GM19463 (cell line): ENCODE data around the gene RPL13.

ENCODE experiments used
- ATAC-seq: cut with Tn5 transposase; IDR thresholded peaks from one replicate; pipeline ENCODE4 v1.9.1; 2021; ENCODE audit warnings: mild to moderate bottlenecking, moderate library complexity; ENCODE audit not compliant: unreplicated experiment

RPL13 gene

DNA sequence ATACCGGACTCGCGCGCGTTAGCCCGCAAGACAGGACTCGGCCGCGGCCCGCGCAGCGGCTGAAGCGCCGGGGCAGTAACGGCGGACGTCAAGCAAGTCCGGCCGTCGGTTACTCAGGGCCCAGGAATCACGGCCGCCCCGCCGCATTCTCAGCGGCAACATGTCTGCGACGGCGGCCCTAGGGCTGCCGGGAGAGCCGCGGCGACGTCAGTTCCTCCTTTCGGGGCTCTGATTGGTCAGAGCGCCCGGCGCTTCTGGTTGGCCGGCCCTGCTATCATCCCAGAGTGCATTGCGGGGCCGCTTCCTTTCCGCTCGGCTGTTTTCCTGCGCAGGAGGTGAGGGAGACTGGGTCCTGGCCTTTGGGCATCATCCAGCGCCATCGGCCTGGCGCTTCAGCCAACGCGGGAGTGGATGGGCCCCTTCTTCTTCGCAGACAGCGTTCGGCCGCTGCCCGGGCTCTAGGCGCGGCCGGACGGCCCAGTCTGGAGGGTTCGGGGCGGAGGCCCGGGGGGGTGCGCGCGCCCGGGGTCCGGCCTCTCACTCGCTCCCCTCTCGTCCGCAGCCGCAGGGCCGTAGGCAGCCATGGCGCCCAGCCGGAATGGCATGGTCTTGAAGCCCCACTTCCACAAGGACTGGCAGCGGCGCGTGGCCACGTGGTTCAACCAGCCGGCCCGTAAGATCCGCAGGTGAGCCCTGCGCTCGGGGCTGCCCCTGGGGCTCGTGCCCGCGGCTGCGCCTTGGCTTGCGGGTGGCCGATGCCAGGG lies at the start of gene RPL13:
TSS of gene RPL13 (plus strand) at position 305 of the 764 bp plus-strand sequence. CDS start at position 583, 278 bp downstream.
- peak; percentile 88 for ATAC-seq

DNA sequence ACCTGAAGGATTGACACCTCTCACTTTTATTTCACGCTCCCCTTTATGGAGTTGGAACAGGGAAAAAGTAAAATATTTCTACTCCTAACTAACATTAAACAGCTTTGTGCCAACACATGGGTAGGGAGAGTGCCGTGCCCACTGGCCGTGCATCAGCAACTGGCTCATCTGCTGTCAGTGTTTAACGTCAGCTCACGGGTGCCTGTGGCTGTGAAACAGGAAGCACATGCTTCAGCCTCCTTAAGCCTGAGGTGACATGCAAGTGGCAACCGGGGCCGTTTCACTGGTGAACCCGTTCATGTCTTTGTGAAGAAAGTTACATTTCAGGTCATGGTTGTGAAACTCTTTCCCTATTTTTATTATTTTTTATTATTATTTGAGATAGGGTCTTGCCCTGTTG lies 49.1 kb upstream of the RPL13 start:
- no peak for ATAC-seq

DNA sequence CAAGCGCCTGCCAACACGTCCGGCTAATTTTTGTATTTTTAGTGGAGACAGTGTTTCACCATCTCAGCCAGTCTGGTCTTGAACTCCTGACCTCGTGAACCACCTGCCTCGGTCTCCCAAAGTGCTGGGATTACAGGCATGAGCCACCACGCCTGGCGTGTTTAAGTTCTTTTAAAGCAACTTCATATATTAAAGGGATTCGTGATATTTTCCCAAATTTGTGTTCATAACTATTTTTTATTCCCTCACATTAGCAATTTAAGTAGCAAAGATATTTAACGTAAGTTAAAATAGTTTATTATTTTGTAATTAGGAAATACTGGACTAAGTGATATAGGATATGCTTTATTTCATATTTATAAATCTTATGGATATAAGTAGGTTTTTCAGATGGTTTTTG lies 48.0 kb upstream of the RPL13 start:
- ATAC-seq = no peak

DNA sequence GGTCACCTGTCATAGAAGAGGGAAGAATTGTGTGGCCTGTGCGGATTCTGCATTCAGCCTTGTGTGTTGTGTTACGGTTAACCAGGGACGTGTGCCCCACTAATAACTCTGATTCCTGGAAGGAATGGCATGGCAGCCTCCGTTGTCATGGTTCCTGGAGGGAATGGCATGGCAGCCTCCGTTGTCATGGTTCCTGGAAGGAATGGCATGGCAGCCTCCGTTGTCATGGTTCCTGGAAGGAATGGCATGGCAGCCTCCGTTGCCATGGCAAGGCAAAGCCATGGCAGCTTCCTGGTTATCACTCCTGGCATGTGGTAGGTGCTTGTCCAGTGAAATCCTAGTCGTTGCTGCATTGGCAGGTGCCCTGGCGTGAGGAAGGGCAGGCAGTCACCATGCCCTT lies 43.4 kb upstream of the RPL13 start:
- ATAC-seq = no peak

DNA sequence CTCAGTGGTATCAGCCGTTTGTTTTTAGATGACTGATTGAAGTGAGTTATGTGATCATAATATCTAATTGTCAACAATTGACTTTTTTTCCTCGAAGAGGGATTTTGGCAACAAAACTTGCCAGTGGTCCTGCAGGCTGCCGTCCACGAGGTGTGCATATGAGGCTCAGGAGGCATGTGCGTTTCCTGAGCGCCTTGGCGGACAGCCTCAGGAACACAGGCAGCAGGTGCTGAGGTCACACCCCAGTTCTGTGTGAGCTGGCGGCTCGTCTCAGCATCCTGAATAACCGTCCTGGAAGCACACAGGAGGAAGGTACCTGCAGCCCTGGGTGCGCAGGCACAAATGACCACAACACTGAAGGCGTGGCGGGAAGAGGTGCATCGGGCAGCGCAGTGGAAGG lies 40.6 kb upstream of the RPL13 start:
- no peak for ATAC-seq

DNA sequence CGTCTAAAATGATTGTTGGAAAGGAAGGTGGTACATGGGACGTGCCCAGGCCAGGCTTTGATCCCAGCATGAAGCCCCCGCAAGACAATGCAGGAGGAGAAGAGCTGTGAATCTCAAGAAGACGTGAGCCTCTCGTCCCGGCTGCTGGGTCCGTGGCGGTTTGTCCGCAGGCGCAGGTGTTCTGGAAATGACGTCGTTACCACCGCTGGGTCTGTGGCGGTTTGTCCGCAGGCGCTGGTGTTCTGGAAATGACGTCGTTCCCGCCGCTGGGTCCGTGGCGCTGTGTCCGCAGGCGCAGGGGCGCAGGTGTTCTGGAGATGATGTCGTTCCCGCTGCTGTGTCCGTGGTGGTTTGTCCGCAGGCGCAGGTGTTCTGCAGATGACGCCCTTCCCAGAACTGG lies 38.2 kb upstream of the RPL13 start:
- ATAC-seq = no peak

DNA sequence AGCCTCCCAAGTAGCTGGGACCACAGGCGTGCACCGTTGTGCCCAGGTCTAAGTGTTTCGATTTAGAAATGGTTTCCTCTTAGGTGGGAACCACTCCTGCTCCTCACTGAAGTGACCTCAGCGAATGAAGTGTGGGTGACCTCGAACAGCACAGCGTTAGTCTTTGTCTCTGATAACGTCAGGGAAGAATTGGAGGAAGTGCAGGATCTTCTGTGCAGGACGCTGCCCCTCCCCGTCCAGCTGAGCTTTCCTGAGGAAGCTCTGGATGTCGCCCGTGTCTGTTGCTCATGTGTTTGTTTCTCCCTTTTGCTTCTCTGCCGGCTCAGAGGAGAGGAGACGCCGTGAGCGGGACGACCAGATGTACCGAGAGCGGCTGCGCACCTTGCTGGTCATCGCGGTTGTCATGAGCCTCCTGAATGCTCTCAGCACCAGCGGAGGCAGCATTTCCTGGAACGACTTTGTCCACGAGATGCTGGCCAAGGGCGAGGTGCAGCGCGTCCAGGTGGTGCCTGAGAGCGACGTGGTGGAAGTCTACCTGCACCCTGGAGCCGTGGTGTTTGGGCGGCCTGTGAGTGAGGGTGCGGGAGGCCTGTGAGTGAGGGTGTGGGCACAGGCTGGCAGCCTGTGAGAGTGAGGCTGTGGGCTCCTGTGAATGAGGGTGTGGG lies 36.7 kb upstream of the RPL13 start:
- no peak for ATAC-seq

DNA sequence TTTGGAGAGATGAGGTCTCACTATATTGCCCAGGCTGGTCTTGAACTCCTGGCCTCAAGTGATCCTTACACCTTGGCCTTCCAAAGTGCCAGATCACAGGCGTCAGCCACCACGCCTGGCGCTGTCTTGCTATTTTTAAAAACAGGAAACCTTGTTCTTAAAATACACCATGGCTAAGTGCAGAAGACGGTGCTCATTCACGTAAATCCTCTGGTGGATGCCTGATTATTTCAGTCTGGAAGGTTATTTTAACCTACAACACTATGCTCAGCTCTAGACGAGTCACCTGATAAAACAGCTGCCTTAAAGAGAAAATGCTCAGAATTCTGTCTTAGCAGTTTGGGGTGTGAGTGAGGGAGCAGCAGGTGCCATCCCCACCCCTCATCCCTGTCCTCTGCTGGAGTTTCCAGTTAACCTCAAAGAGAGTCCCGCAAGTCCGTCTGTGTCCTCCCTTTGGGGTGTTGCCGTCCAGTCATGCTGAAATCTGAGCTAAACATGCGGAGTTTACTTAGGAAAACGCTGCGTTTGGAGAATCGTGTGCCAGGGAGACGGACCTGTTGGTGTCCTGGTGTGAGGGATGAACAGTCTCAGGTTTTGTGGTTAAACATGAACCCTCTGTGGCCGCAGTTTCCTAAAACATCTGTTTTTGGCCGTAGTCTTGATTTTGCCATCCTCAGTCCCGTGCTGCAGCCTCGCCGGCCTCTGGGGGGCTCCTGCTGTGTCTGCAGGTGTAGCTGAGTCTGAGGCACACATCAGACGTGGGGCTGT lies 35.2 kb upstream of the RPL13 start:
- ATAC-seq = no peak

DNA sequence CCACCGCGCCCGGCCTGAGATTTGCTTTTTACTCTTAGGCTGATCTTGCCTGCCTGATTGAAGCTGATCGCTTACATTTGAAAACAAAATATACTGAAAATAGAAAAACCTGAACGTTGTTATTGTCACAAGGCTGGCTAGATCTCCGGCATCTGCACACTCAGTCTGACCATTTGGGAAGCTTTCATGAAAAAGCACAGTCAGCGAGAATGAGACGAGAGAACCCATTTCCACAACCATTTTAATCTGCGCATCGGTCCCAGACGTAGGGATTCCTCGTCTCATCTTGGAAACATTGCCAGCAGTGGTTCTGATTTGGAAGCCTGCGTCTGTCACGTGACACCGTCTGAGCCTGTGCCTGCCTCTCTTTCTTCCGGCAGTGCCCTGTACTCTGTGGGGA lies 31.4 kb upstream of the RPL13 start:
- no peak for ATAC-seq

DNA sequence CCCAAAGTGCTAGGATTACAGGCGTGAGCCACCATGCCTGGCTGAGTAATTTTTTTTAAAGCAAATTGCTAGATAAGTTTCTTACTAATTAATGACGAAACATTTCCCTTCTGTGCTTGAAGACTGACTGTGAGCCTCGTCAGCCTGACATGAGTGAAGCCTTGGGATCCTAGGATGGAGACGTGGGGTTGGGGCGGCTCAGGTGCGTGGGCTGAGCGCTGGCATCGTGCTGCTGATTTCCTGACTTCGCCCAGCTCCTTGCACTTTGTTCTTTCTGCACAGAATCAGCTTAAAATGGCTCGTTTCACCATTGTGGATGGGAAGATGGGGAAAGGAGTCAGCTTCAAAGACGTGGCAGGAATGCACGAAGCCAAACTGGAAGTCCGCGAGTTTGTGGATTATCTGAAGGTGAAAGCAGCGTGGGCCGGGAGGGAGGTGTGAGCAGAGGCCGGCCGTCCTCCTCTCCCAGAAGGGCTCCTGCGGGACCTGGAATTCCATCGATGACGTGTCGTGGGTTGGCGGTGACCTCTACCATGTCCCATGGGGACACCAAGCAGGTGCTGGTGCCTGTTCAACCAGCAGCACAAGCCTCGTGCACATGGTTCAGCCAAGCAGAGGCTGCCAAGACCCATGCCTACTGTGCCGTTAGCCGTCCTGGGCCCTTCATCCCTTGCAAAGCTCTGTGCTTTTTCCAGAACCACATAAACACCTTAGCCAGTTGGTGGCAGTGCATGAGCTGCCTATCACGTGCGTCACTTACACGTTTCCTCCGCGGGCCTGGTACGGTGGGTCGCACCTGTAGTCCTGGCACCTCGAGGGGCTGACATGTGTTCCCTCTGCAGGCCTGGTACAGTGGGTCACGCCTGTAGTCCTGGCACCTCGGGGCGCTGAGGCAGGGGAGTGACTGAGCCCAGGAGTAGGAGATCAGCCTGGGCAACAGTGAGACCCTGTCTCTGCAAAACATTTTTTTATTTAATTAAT lies 29.8 kb upstream of the RPL13 start:
- no peak for ATAC-seq

DNA sequence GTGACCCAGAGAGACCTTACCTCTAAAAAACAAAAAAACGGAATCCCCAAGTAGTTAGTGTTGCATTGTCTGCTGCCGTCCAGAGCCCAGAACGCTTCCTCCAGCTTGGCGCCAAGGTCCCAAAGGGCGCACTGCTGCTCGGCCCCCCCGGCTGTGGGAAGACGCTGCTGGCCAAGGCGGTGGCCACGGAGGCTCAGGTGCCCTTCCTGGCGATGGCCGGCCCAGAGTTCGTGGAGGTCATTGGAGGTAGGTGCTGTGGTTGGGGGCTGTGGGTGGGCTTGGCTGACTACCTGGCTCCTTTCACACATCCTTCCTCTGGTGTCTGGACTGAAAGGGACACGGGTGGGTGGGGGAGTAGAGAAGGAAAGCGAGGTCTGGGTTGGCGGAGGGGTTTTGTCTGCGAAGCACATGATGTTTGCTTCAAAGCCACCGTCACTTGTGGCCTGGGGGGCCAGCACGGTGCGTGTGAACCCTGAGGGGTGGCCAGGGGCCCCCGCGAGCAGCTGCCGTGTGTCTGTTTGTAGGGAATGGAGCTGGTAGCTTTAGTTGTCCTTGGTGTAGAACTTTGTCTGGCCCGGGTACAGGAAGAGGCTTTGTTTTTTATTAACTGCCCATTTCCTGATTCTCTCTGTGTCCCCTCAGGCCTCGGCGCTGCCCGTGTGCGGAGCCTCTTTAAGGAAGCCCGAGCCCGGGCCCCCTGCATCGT lies 28.5 kb upstream of the RPL13 start:
- no peak for ATAC-seq

DNA sequence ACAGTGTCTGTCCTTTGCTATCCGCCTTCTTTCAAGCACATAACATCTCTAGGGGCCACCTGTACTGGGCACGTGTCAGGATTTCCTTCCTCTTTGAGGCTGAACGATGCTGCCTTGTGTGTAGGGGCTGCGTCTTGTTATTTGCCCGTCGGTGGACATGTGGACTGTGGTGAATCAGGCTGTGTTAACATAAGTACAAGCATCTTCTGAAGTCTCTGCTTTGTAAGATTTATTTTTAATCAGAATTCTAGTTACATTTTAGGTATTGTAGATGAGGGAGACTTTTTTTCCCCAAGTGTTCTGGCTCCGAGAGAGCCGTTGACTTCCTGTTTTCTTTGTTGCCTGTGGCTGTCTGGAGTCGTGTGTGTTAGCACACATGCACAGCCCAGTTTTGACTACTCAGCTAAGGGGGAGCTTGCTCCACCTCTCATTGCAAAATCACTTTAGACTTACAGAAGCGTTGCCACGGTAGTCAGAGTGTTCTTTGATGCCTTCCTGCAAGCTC lies 26.2 kb upstream of the RPL13 start:
- no peak for ATAC-seq

DNA sequence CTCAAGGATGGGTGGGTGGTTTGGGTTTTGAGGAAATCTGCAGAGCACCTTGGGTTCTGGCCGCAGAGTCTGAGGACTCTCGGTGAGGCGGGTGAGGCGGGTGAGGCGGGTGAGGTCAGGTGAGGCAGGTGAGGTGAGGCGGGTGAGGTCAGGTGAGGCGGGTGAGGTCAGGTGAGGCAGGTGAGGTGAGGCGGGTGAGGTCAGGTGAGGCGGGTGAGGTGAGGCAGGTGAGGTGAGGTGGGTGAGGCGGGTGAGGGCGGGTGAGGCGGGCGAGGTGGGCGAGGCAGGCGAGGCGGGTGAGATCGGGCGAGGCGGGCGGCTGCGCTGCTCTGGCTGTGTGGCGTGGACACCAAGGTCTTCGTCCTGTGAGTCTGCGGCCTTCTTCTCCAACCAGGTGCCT lies 24.1 kb upstream of the RPL13 start:
- no peak for ATAC-seq

DNA sequence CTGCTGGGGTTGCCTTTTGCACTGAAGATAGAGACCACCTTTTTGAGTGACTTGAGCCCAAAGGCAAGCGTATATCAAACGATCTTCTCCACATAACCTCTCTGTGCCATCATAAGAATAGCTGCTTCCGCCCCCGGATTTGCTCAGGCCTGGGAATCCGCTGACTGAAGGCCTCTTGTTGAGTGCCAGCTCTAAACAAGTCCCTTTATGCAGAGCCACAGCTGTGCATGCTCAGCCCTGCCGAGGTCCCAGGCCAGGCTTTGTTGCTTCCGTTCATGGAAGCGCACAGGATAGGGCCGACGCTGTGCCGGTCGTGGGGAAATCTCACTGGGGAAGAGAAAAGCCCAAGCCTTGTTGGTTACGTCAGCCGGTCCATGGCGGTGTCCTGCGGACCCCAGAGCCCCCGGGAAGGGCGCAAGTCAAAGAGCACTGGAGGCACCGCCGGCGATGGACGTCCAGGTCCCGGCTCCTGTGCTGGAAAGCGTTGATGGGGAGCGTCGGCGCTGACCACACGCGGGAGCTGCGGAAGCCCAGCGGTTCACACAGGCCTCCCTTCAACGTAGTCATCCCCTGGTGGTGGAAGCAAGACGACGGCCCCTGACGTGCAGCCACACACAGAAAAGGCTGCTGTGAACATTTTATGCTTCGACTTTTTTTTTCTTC lies 23.5 kb upstream of the RPL13 start:
- ATAC-seq = no peak

DNA sequence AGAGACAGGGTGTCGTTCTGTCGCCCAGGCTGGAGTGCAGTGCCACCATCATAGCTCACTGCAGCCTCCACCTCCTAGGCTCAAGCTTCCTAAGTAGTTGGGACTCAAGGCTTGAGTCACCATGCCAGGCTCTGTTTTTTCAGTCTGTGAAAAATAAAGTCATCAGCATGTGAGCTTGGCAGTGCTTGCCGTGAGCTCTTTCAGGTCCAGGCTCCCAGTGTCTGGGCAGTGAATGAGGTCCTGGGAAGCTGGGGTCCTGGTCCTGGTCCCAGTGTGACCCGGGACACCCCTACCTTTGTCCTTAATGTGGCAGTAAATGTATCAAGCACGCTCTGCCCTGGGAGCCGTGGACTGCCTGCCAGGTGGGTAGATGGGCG lies 22.9 kb upstream of the RPL13 start:
- ATAC-seq = no peak

DNA sequence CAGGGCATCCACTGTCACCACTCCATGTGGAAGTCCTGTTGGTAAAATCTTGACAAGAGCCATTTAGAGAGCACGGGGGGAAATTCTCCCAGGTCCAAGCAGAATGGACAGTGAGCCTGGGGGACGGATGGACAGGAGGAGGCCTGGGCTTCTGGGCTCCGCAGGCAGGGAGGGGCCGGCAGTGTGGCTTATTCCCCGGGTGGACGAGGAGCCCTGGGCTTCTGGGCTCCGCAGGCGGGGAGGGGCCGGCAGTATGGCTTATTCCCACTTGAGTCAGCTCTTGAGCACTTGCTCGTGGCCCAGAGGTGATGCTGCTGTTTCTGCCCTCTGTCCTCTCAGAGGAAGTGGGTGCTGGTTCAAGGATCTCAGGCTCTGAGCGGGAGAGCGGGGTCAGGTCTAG lies 22.2 kb upstream of the RPL13 start:
- no peak for ATAC-seq

DNA sequence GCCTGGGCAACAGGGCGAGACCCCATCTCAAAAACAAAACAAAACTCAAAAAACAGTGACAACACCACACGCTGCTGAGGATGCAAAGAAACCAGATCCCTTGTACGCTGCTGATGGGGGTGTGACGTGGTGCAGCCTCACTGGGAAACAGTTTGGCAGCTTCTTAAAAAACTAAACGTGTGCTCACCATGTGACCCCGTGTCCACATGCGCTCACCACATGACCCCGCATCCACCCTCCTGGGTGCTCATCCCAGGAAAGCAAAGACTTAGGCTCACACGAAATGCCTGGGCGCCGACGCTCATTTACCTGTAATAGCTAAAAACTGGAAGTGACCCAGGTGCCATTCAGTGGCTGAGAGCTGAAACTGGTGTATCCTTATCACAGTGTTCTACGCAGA lies 19.9 kb upstream of the RPL13 start:
- ATAC-seq = no peak

DNA sequence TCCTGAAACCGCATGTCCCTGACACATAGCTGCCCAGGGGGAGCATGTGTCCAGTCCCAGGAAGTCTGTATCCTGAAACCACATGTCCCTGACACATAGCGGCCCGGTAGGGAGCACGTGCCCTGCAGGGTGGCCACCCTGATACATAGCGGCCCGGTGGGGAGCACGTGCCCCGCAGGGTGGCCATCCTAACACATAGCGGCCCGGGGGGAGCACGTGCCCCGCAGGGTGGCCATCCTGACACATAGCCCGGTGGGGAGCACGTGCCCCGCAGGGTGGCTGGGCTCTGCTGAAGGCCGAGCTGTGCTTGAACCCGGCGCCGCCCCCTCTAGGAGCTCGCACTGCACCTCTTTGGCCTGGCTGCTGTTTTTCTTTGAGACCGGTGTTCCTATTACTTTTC lies 18.7 kb upstream of the RPL13 start:
- no peak for ATAC-seq

DNA sequence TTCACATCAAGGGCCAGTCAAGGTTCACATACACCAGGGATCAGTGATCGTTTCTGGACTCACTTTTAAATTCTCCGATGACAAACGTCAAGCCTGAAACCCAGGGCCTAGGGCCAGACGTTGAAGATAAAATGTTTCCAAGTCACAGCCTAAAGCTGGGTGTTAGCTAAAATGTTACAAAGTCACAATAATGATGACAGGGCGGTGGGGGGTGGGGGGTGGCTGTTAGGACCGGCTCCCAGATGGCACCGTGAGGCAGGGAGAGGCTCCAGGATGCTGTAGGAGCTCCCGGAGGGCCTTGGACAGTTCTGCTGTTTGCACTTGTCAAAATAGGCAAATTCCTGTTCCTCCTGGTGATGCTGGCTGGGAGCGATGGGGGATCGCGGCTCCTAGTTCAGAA lies 16.4 kb upstream of the RPL13 start:
- no peak for ATAC-seq

DNA sequence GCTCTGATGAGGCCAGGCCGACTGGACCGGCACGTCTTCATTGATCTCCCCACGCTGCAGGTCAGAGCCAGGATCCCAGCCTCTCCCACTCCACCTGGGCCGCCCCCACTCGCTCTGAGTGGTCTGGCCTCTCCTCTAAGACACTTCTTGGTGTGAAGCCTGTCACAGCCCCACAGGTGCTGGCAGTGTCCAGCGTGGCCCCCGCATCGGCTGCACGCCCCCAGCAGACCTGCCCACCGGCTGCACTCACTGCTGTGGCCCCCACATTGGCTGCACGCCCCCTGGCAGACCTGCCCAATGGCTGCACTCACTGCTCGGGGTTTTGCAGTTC lies 15.8 kb upstream of the RPL13 start:
- ATAC-seq = no peak
